ENCODE measurements around the gene VENTX. TPM values are rescaled to one million over a fixed set of nuclear protein-coding genes. Genes with fewer than 3 reads are reported as not detected.

The VENTX gene
- total RNA-seq, 1 donor from 2014 or later: not detected

DNA sequence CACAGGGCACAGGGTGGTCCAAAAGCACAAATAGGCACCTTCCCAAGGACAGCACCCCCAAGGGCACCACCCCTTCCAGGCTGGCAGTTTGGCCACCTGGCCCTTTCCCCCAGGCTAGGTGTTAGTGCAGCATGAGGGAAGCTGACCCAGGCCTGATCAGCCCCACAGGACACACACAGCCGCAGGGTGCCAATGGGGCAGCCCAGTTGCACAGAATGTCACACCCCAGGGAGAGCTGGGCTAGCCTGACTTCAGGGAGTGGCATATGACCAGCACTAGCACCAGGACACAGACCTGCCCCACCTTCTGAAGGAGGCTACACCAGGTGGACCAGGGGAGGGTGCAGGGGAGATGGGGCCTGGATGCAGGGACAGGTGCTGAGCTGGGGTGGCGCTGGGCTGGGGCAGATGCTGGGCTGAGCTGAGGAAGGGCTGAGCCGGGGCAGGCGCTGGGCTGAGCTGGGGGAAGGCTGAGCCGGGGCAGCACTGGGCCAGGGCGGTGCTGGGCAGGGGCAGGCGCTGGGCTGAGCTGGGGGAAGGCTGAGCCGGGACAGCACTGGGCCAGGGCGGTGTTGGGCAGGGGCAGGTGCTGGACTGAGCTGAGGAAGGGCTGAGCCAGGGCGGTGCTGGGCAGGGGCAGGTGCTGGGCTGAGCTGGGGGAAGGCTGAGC lies 42.9 kb downstream of the VENTX start:
- Histone ChIP-seq H3K79me2 (ENCODE audit: low read depth) (no peaks in the 10 kb centered on the region), H3K4me2 (no peak overlapping the region), H3F3A (ENCODE audit: low read depth) (peaks cover 13% of the 10 kb centered on the region), H3K36me3 (no peaks in the 10 kb centered on the region), H3K27me3 (peaks cover 16% of the 10 kb centered on the region), H2AFZ (replicated peaks) (no peak overlapping the region), H3K4me1 (peaks cover 16% of the 10 kb centered on the region), H4K20me1 (ENCODE audit: low read depth) (peaks cover 8% of the 10 kb centered on the region), H3K9ac (no peak overlapping the region), H3K4me3 (no peak overlapping the region), H3K9me3 (ENCODE audit: low read depth) (no peaks in the 10 kb centered on the region), H3K27ac (no peak overlapping the region)
- Mint-ChIP-seq H3K36me3 (peaks cover 10% of the 10 kb centered on the region), H3K4me1 (peaks cover 2% of the 10 kb centered on the region), H3K27me3 (ENCODE audit: insufficient read depth, low read depth) (peaks cover 10% of the 10 kb centered on the region), H3K27ac (no peak overlapping the region), H3K9me3 (no peaks in the 10 kb centered on the region), H3K4me3 (no peak overlapping the region)
- DNase-seq (ENCODE audit: low spot score): no peak
- TF ChIP-seq, protein P1, sequence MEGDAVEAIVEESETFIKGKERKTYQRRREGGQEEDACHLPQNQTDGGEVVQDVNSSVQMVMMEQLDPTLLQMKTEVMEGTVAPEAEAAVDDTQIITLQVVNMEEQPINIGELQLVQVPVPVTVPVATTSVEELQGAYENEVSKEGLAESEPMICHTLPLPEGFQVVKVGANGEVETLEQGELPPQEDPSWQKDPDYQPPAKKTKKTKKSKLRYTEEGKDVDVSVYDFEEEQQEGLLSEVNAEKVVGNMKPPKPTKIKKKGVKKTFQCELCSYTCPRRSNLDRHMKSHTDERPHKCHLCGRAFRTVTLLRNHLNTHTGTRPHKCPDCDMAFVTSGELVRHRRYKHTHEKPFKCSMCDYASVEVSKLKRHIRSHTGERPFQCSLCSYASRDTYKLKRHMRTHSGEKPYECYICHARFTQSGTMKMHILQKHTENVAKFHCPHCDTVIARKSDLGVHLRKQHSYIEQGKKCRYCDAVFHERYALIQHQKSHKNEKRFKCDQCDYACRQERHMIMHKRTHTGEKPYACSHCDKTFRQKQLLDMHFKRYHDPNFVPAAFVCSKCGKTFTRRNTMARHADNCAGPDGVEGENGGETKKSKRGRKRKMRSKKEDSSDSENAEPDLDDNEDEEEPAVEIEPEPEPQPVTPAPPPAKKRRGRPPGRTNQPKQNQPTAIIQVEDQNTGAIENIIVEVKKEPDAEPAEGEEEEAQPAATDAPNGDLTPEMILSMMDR (IDR thresholded peaks at IDR 0.05): no peak
- TF ChIP-seq EZH2phosphoT487 (IDR thresholded peaks at IDR 0.05) (no peak), EZH2 (IDR thresholded peaks at IDR 0.05) (no peak)

DNA sequence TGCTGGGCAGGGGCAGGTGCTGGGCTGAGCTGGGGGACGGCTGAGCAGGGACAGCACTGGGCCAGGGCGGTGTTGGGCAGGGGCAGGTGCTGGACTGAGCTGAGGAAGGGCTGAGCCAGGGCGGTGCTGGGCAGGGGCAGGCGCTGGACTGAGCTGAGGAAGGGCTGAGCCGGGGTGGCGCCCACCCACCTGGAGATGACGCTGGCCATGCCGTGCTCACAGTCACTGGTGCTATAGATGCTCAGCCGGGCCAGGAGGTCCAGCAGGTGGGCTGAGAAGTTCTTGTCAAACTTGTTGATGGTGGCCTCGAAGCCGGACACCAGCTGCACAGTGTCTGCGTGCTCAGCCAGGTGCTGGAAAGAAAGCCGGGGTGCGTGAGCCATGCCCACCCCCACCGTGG lies 43.4 kb downstream of the VENTX start:
- peaks cover 8% of the 10 kb centered on the region for H4K20me1 ChIP-seq (ENCODE audit: low read depth)
- no peaks in the 10 kb centered on the region for H3K79me2 ChIP-seq (ENCODE audit: low read depth)
- Mint-ChIP-seq H3K4me1 (peaks cover 2% of the 10 kb centered on the region), H3K27ac (no peak overlapping the region), H3K4me3 (no peak overlapping the region), H3K9me3 (no peaks in the 10 kb centered on the region), H3K27me3 (ENCODE audit: insufficient read depth, low read depth) (peaks cover 10% of the 10 kb centered on the region), H3K36me3 (peaks cover 13% of the 10 kb centered on the region)
- TF ChIP-seq EZH2 (IDR thresholded peaks at IDR 0.05): no peak
- TF ChIP-seq EZH2phosphoT487 (IDR thresholded peaks at IDR 0.05): no peak
- TF ChIP-seq, protein P1 (IDR thresholded peaks at IDR 0.05): no peak
- no peak overlapping the region for H3K27ac ChIP-seq
- H3K9me3 ChIP-seq (ENCODE audit: low read depth): no peaks in the 10 kb centered on the region
- no peak overlapping the region for H3K9ac ChIP-seq
- H3K36me3 ChIP-seq: no peaks in the 10 kb centered on the region
- H3K4me1 ChIP-seq: peaks cover 11% of the 10 kb centered on the region
- no peak overlapping the region for H3K4me2 ChIP-seq
- peaks cover 13% of the 10 kb centered on the region for H3F3A ChIP-seq (ENCODE audit: low read depth)
- no peak overlapping the region for H2AFZ ChIP-seq (replicated peaks)
- no peak for DNase-seq (ENCODE audit: low spot score)
- peaks cover 11% of the 10 kb centered on the region for H3K27me3 ChIP-seq
- H3K4me3 ChIP-seq: no peak overlapping the region

DNA sequence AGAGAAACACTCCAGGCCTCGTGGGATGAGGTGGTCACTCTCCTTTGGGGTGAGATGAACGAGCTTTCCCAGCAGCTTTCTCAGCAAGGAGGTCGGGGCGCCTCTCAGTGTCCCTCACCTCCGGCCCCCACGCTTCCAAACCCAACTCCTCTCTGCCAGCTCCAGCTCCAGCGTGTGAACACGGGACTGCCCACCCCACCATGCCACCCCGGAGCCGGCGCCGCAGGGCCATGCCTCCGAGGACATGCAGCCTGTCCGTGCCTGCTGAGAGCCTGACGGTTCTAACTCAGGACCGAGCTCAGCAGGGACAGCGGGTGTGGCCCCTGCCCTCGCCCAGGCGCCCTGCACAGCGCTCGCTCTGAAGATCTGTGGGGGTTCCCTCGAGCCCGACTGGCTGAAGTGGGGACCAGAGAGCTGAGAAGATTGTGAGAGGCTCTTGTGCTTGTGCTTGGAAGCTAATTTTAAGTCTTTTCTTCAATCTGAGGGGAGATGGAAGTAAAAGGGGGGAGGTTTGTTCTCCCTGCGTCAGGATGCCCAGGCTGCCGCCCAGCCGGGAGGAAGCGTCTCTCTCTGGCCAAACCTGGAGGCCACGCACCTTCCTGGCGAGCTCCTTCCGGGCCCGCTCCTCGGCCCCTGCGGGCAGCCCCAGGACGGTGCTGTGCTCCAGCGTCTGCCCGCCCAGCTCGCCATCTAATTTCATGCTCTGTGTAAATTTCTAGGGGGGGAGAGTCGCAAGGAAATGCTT lies 44.1 kb downstream of the VENTX start:
- peaks cover 4% of the 10 kb centered on the region for H3K4me1 ChIP-seq
- no peak overlapping the region for H2AFZ ChIP-seq (replicated peaks)
- peaks cover 13% of the 10 kb centered on the region for H3F3A ChIP-seq (ENCODE audit: low read depth)
- H3K4me1 Mint-ChIP-seq: peaks cover 2% of the 10 kb centered on the region
- H3K36me3 Mint-ChIP-seq: peaks cover 17% of the 10 kb centered on the region
- H3K36me3 ChIP-seq: no peaks in the 10 kb centered on the region
- H4K20me1 ChIP-seq (ENCODE audit: low read depth): peaks cover 8% of the 10 kb centered on the region
- no peak overlapping the region for H3K4me2 ChIP-seq
- H3K9ac ChIP-seq: no peak overlapping the region
- H3K27ac ChIP-seq: no peak overlapping the region
- H3K9me3 ChIP-seq (ENCODE audit: low read depth): no peaks in the 10 kb centered on the region
- no peak overlapping the region for H3K27ac Mint-ChIP-seq
- H3K79me2 ChIP-seq (ENCODE audit: low read depth): no peaks in the 10 kb centered on the region
- no peak for DNase-seq (ENCODE audit: low spot score)
- H3K9me3 Mint-ChIP-seq: no peaks in the 10 kb centered on the region
- H3K4me3 Mint-ChIP-seq: no peak overlapping the region
- peaks cover 10% of the 10 kb centered on the region for H3K27me3 Mint-ChIP-seq (ENCODE audit: insufficient read depth, low read depth)
- H3K27me3 ChIP-seq: peaks cover 4% of the 10 kb centered on the region
- H3K4me3 ChIP-seq: no peak overlapping the region
- TF ChIP-seq, protein P1 (IDR thresholded peaks at IDR 0.05): no peak
- TF ChIP-seq EZH2phosphoT487 (IDR thresholded peaks at IDR 0.05): no peak
- TF ChIP-seq EZH2 (IDR thresholded peaks at IDR 0.05): no peak

Data from neural progenitor cell (in vitro differentiated cells).